HG02981 (cell line): ENCODE measurements around the gene CCDC126.
A peak's percentile ranks its signal among the peaks of the same experiment; 100 is the strongest.
"Not testable (repeated sequence)": the region's sequence is repeated elsewhere in the genome, so short reads cannot be mapped to it uniquely, and the experiment has no call there.

Experiments
- ATAC-seq: cut with Tn5 transposase; IDR thresholded peaks from one replicate; pipeline ENCODE4 v1.9.1; 2021; ENCODE audit warnings: mild to moderate bottlenecking, moderate library complexity; ENCODE audit not compliant: unreplicated experiment

The CCDC126 gene

DNA sequence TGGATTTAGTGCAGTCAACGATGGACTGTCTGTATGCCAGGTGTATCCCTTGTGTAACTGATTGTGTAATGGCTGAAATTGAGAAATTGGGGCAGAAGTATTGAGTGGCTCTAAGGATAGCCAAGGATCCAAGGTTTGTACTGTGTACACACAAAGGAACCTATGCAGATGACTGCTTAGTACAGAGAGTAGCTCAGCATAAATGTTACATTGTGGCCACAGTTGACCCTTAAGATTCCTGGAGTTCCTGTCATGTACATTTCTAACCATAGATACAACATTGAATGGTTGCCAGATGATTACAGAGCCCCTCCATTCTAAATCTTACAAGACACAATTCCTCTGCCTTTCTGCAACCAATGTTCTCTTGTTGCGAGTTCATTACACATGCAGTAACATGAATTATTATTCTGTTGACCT lies 25.3 kb downstream of the CCDC126 start:
- ATAC-seq, result no peak

DNA sequence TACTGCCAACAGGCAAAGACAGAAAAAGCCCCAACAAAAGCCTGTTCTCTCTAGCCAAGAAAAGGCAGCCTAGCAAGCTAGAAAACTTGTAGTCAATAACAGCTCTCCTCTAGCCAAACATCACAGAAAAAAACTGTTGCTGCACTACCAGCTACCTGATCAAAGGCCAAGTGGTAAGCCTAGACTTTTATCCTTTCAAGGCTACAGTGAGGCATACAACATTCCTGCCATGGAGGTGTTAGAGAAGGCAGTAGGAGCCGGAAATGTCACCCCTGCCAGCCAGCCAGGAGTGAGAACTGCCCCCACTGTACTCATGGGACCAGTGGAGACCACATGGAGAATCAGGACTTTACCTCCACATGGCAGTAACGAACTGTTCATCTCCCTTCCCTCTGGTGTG lies 31.2 kb downstream of the CCDC126 start:
- ATAC-seq, result no peak

DNA sequence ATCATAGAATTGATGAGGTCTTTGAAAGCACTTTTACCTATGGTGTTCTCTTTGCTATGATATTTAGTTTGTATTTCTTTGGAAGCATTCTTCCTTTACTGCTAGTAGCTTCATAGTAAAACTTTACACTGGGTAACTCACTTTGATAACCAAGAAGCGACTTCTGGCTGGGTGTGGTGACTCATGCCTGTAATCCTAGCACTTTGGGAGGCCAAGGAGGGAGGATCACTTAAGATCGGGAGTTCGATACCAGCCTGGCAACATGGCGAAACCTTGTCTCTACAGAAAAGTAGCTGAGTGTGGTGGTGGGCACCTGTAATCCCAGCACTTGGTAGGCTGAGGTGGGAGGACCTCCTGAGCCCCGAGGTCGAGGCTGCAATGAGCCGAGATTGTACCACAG lies 36.2 kb downstream of the CCDC126 start:
- no peak for ATAC-seq

DNA sequence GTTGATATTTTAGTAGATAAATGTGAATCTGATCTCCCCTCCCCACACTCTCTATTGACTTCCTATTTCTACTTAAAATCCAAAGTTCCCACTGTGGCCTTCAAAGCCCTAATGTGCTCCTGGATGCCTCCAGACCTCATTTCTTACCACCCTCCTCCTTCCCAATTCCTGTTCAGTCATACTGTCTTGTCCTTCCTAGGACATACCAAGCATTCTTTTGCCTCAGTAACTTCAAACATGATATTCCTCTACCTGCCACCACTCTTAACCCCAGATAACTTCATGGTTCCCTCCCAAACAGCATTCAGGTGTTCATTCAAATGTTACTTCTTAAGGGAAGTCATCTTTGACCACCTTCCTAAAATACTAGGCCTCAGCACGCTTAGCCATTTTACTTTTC lies 48.6 kb downstream of the CCDC126 start:
- no peak for ATAC-seq

DNA sequence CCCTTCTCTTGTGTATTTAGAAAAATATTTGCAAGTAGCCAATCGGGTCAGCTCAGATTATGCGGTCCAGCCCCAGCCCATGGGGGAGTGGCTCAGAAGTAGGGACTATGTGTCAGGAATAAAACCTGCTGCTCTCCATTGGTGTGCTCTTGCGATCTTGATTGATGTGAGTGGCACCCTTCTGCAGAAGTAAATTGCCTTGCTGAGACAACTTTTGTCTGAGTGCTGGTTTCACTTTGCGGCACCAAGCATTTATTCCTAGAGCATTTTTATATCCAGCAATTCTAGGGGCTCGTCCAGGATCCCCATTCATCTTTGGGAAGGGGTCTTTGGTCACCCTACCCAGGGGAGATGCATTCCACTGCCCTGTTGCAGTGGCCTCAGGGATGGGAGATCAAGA lies 56.8 kb downstream of the CCDC126 start:
- ATAC-seq, result no peak

DNA sequence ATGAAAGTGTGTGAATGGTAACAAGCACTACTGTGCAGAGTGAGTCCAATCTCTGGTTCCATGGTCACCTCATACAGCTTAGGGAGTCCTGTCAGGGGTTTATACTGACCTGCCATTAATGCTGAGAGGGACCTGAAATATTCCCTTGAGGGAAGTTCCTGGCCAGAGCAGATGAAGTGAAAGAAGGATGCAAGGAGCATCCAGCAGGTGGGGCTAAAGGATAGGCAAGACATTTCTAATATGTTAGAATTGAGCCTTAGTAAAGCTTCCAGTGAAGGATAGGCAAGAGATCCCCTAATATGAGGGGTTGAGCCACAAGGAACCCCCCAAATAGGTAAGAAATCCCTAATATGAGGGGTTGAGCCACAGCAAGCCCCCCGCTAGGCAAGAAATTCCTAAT lies 57.3 kb downstream of the CCDC126 start:
- ATAC-seq, result no peak

DNA sequence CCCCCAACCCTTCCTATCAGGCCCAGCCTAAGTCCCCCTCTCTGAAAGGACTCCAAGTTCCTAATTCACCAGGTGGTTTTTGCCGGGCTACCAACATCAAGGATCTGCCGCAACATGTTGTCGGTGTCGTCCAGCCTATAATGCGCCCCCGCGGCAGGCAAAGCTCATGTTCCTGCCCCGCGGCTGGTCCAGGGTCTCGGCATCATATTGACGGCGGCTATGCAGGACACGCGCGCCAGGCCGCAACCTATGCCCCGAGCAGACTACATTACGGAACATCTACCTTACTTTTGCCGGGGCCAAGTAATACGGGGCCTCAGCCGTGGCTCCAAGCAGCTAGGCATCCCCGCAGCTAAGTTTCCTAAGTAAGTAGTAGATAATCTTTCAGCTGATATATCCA lies 58.3 kb downstream of the CCDC126 start:
- no peak for ATAC-seq

DNA sequence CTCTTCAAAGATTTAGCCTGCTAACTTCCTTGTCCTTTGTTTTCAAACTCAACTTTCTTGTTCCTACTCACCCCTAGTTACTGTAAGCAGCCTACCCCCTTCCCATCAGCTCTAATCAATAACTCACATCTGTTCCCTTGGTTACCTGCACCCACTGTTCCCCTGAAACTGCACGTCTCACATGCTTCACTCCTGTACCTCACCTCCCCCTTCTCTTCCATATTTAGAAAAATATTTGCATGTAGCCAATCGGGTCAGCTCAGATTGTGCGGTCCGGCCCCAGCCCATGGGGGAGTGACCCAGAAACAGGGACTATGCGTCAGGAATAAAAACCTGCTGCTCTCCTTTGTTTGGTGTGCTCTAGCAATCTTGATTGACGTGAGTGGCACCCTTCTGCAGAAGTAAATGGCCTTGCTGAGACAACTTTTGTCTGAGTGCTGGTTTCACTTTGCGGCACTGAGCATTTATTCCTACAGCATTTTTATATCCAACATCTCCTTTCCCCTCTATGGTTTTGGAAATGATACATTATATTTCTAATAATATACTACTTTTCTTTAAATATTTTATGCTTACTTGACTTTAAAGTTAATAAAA lies 61.7 kb downstream of the CCDC126 start:
- ATAC-seq, result no peak

DNA sequence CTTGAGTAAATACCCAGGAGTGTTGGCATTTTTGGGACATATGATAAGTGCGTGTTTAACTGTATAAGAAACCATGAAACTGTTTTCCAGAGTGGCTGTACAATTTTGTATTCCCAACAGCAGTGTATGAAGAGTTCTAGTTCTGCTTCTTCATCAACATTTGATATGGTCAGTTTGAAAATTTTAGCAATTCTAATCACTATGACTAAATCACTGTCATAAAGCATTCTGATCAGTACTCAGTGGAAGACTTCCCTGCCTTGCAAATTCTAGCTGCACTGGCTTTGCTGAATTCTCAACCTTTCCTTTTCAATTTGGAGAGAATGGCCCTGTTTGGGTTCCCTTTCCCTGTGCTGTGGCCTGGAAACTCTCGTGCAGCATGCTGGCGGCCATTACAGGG lies 64.2 kb downstream of the CCDC126 start:
- ATAC-seq, result no peak

DNA sequence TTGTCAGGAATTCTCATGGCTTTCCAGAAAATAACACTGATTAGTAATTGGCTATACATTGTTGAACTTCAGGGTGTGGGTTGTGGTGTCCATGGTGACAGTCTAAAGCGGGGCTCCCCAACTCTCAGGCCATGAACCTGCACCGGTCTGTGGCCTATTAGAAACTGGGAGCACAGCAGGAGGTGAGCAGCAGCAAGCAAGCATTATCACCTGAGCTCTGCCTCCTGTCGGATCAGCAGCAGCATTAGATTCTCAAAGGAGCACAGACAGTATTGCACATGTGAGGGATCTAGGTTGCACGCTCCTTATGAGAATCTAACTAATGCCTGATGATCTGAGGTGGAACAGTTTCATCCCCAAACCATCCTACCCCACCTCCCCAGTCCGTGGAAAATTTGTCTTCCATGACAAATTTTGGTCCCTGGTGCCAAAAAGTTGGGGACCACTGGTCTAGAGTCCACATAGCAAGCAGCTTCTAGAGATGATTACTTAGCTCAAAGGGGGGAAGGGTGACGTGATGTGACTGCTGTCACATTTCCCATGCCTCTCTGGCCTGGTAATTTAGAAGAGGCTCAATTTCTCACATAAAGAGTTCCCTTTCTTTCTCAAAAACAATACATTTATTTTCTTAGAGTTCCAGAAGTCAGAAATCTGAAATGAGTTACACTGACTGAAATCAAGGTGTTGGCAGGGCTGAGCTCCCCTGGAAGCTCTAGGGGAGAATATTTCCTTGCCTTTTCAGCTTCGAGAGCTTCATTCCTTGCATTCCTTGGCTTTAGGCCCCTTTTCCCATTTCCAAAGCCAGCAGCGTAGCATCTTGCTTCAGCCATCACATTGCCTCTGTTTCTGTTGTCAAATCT lies 65.2 kb downstream of the CCDC126 start:
- no peak for ATAC-seq

DNA sequence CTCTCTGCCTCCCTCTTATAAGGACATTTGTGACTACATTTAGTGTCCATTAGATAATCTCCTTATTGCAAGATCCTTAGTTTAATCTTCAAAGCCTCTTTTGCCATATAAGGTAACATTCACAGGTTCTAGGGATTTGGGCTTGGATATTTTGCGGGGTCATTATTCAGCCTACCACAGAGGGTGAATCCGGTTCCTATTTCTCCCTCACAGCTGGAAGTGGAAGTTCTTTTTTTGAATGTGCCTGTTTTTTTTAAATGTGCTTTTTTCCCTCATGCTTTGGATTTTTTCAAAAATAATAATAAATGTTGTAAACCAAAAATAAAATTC lies 65.8 kb downstream of the CCDC126 start:
- no peak for ATAC-seq

DNA sequence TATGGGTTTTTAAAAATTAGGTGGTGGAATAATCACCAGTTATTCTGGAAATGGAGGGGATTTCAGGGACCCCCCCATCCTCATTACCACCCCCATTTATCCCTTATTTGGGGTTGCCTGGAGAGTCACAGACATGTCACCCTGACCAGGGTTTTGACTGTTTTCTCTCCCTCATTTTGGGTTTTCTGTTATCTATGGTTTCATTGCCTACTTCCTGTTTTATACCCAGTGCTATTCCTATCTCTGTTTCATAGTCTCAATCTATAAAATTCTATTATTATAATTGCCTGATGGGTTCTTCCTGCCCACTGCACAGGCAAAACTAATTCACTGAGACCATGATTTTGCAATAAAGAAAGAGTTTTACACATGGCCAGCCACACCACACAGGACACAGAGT lies 66.9 kb downstream of the CCDC126 start:
- no peak for ATAC-seq

DNA sequence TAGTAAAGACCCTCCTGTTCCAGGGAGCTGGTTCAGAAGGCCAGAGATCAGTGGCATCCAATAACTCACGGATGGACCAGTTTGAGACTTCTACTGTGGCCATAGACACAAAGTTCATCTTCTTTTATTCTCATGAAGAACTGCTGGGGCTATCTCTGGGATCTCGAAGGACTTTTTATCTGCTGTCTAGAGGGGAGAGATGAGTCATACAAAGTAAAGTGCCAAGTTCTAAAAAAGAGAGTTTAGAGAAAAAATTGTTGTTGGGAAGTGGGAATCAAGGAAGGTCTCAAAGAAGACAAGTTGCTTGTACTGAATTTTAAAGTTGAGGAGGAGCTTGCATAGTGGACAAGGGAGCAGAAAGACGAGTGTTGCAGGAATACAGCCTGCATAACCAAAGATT lies 74.9 kb downstream of the CCDC126 start:
- no peak for ATAC-seq

DNA sequence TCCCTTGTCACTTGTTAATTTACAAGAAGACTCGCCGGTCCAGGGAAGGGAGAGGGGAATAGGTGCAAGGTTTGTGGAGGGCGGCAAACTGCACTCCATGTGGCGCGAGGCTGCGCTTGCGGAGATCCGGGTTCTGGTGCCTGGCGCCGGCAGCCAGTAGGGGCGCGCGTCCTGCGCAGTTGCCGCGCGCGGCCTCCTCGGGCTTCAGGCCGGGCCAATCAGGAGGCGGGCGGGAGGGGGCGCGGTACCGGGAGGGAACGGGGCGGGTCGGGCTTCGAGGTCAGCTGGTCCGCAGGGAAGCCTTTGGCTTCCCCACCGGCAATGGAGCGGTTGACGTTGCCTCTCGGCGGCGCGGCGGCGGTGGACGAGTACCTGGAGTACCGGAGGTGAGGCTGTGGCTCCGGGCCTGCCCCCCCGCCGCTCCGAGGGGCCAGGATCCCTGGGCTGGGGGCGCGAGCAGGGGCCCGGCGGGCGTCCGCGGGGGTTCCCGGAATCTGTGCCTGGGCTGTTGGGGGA lies 82.8 kb downstream of the CCDC126 start, which contains the start of gene FAM221A:
TSS of gene FAM221A (plus strand) at position 302 of the 516 bp plus-strand sequence. CDS start at position 322, 20 bp downstream.
- peak; percentile 98 for ATAC-seq

DNA sequence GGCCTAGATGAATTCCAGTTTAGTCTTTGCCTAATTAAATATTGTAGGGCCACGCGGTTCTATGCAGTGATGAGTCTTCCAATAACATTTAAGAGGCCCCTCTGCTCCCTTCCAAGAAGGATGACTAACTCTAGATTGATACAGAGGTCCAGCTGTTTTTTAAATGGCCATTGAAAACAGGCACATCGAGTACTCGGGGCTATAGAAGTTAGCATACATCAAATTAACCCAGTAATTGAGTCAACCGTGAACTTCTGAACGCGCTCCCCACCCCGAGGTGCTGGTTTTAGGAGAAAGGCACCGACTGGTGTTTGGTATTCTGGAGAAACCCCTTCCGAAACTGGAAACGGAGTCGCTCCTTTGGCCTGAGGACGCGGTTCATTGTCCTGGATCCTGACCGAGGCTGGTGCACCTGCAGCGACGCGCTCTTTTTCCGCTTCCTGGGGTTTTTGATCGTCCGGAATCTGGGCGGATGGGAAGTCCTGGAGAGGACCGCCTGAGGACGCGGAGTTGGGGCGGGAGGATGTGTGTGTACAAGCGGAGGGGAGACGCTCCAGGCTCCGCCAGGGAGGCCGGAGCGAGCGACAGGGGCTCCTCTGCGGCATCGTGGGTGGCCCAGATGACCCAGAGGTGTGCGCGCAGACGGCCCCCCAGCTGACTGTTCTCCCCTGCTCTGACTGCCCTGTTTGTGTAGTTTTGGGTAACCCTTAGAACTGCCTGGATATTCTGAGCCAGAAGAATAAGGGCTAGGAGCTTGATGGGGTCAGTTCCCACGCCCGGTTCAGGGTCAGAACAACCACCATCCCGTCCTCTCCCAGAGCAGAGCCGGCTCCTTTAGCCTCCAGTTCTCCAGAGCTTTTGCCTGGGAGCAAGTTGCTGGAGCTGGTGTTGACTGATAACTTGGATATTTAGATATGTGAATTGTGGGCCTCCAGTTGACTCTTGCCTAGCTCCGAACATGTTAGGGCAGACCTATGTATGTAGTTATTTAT lies 83.5 kb downstream of the CCDC126 start:
- ATAC-seq, result peak; percentile 33

DNA sequence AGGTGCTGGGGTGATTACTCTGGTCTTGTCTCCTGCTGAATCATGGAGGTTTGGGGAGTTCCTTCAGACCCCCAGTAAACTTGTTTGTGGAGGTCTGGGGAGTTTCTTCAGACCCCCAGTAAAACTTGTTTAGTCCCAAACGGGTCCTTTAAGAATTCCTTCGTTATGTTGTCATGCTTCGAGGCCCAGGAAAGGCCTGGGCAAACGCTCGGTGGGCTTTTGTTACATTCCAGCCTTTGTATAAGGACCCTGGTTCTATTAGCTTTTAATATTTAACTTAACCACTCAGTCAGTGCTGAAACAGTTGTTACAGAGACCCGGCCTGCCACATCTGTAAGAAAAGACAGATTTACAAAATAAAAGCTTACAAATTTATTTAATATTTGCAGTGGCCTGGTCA lies 86.9 kb downstream of the CCDC126 start:
- ATAC-seq, result not testable (repeated sequence)

DNA sequence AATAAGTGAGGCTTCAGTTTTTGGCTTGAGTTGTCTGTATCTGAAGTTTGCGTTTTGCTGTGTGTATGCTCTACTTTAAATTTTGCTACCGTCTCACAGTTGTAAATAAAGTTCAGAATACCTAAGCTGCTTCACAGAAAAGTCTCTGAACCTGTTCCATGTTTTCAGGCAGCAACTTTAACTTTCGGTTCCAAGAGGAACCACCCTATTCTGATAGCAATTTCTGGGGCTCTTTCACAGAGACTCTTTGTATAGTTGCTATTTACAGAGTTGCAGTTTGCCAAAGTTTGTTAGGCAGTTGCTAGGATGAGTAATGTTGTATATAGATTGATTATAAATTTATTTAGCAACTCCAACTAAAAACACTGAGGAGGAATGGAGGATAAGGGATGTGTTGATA lies 88.5 kb downstream of the CCDC126 start:
- no peak for ATAC-seq

DNA sequence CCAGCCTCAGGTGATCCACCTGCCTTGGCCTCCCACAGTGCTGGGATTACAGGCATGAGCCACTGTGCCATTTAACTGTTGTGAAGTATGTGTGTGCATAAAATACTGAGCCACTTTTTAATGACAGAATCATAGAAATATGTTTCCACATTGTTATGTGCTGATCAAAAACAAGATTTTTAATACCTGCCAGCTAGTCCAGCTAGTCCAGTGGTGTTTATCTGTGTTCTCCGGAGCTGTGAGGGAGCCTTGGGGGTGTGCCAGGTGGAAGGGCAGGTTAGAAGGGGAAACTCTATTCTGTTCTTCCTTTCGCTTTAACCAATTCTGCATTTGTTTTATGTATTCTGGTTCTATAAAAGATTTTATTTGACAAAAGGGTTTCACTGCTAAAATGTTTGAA lies 89.8 kb downstream of the CCDC126 start:
- no peak for ATAC-seq

DNA sequence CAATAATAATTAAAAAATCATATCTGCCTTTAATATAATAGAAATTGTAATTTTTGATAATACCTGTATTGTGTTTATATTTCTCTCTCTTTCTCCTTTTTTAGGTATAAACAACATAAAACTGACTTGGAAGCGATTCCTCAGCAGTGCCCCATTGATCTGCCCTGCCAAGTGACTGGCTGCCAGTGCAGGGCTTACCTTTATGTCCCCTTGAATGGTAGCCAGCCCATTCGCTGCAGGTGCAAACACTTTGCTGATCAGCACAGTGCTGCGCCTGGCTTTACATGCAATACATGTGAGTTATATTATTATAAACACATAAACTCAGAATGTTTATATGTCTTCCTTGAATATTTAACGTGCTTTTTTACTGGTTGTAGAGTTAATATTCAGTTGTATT lies 92.0 kb downstream of the CCDC126 start:
- no peak for ATAC-seq

DNA sequence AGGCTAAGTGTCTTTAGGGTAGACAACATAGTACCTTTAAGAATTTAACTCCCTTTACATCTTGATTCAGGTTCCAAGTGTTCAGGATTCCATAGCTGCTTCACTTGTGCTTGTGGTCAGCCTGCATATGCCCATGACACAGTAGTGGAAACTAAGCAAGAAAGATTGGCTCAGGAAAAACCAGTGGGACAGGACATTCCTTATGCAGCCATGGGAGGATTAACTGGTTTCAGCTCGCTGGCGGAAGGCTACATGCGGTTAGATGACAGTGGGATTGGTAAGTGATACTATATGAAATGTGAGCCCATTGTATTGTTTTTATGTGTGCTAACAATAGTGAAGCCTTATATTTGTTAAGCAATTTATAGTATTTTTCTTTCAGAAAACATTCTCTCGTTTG lies 94.1 kb downstream of the CCDC126 start:
- no peak for ATAC-seq

DNA sequence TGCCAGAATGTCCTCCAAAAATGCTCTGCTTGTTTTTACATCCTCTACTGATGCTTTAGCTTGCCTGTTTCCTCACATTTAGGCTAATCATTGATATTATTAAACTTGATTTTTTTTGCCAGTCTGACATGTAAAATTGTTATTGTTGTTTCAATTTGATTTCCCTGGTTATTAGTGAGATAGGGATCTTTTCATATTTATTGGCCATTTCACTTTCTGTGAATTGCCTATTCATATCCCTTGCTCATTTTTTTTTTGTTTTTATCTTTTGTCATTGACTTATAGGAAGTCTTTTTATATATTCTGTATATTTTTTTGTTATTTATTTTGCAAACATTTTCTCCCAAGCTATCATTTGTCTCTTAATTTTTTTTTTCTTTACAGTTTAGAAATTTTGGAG lies 96.0 kb downstream of the CCDC126 start:
- ATAC-seq, result no peak
